GM21723 (cell line): ENCODE measurements around the gene PHACTR1.
A peak's percentile ranks its signal among the peaks of the same experiment; 100 is the strongest.

ENCODE experiments used
- ATAC-seq: cut with Tn5 transposase; IDR thresholded peaks from one replicate; pipeline ENCODE4 v1.9.1; 2021; ENCODE audit warnings: mild to moderate bottlenecking, moderate library complexity; ENCODE audit not compliant: unreplicated experiment

The PHACTR1 gene

GRCh38 chr6:13248584-13248985, 532.0 kb downstream of the PHACTR1 start:
- ATAC-seq = no peak

GRCh38 chr6:13248994-13249393, 532.4 kb downstream of the PHACTR1 start:
- no peak for ATAC-seq

- ATAC-seq = no peak
Measured at GRCh38 chr6:13249817-13250216, 533.2 kb downstream of the PHACTR1 start.

GRCh38 chr6:13250703-13251102, 534.1 kb downstream of the PHACTR1 start:
- no peak for ATAC-seq

GRCh38 chr6:13251242-13251641, 534.7 kb downstream of the PHACTR1 start:
- ATAC-seq = no peak

GRCh38 chr6:13252790-13253189, 536.2 kb downstream of the PHACTR1 start:
- no peak for ATAC-seq

- ATAC-seq = no peak
Measured at GRCh38 chr6:13253272-13253671, 536.7 kb downstream of the PHACTR1 start.

GRCh38 chr6:13256266-13257001, 539.9 kb downstream of the PHACTR1 start:
- ATAC-seq = no peak

- peak; percentile 60 for ATAC-seq
Measured at GRCh38 chr6:13259393-13259792, 542.8 kb downstream of the PHACTR1 start.

GRCh38 chr6:13260101-13260598, 543.6 kb downstream of the PHACTR1 start:
- no peak for ATAC-seq

- no peak for ATAC-seq
Measured at GRCh38 chr6:13260831-13261230, 544.3 kb downstream of the PHACTR1 start.

GRCh38 chr6:13261464-13261994, 545.0 kb downstream of the PHACTR1 start:
- ATAC-seq = peak; percentile 71

- no peak for ATAC-seq
Measured at GRCh38 chr6:13262302-13263230, 546.0 kb downstream of the PHACTR1 start.

- ATAC-seq = no peak
Measured at GRCh38 chr6:13263669-13264068, 547.1 kb downstream of the PHACTR1 start.

GRCh38 chr6:13267142-13267651, 550.6 kb downstream of the PHACTR1 start:
- no peak for ATAC-seq

GRCh38 chr6:13268913-13269518, 552.4 kb downstream of the PHACTR1 start:
- no peak for ATAC-seq

- peak; percentile 60 for ATAC-seq
Measured at GRCh38 chr6:13272131-13273046, 555.8 kb downstream of the PHACTR1 start.

GRCh38 chr6:13273202-13273930, 556.8 kb downstream of the PHACTR1 start:
- ATAC-seq = no peak
